HG02970 (cell line): ENCODE results near the gene ADAMTS16.

Source experiments
- ATAC-seq: cut with Tn5 transposase; IDR thresholded peaks from one replicate; pipeline ENCODE4 v1.9.1; 2021; ENCODE audit warnings: mild to moderate bottlenecking, moderate library complexity, moderate number of reproducible peaks; ENCODE audit not compliant: unreplicated experiment, low FRiP score

The ADAMTS16 gene

DNA sequence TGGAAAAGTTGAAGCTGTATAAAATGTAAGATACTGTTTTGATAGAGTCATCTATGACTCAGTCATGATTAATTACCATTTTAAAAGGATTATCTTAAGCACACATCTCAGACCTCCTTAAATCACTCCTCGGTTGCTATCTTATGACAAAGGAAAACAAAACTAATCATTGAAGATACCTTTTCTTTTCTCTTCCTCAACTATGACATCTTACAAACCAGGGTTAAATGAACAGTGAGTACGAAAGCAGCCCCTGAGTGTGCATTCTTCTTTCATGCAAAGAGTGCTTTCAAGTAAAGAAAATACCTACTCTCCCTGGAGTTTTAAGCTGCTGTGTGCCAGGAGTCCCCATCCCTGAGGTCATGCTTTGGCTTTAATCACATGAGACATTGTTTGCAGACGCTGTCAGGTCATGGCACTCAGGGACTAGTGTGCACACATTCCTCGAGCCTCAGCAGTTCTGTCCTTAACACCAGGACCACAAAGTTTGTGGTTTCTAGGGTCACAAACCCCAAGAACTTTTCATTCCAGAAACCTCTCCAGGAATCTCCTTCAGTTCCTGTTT, 195.7 kb downstream of the ADAMTS16 start:
- no peak for ATAC-seq

DNA sequence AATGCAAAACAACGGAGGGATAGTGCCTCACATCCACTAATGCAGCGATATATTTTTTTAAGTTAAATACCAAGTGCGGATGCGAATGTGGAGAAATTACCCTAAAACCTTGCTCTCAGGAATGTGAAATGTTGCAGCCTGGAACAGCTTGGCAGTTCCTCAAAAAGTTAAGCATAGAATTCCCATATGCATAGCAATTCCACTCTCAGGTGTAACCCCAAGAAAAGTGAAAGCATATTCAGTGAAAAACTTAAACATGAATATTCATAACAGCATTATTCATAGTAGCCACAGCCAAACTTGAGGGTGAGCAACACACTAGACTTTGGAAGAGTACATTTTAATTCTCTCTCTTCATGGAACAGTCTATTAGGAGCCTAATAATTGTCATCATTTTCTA, 199.1 kb downstream of the ADAMTS16 start:
- no peak for ATAC-seq

DNA sequence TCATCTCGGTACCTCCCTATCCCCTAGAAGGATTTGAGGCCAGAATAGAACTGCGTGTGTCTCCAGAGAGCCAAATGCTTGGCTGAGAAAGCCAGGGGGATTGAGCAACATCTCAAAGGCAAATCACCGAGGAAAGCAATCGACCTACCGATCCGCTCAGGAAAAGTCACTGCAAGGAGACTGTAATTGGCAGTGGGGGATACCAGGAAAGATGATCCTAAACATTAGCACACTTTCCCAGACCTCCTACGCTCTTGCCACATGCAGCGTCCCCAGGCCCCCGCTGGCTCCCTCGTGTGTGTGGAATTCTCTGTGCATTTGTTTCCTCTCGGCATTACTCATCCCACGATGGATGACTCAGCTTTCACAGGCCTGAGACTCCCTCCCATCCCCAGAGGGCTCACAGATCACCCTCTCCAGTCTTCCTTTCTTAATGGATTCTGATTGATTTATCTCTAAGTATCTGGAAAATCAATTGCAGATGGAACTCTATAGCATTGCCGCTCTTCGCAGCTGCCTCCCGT, 200.1 kb downstream of the ADAMTS16 start:
- ATAC-seq = no peak

DNA sequence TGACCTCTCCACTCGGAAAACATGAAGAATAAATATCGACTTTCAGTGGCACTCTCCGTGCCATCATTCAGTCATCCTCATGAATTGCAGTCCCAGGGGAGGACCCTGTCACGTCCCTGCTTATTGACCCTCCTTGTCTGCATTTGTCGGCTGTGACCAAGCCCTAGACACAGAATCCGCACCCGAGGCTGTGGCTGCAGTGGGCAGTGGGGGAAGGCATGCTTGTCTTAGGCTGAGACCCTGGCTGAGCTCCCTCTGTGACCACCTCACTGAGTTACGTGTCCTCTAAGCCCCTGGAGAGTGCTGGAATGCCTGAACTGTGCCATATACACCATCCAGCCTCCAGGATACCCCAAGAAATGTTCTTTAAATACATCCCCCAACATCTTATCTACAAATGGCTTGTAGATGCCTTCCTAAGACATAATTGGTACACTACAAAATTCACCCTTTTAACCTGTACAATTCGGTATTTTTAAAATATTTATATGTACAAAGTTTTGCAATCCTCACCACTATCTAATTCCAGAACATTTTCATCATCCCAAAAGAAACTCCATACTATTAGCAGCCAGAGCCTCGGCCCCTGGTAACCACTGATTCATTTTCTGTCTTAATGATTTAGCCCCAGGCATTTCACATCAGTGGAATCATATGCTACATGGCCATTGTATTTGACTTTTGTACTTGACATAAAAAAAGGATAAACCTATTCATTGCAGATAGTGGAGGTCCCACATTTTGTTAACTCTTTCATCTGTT, 201.6 kb downstream of the ADAMTS16 start:
- ATAC-seq = no peak

DNA sequence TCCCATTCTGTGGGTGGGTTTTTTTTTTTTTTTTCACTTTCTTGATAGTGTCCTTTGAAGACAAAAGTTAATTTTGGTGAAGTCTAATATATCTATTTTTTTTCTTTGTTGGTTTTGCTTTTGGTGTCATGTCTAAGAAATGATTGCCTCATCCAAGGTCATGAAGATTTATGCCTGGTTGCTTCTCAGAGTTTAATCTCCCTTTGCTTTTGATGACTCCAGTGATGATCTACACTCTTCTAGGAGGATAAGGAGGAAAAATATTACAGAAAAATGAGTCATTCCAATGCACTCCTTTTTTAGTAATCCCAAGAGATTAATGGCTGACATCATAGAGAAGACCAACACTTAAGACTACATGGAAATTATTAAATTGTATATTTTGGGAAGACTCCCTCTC, 202.7 kb downstream of the ADAMTS16 start:
- ATAC-seq = no peak

DNA sequence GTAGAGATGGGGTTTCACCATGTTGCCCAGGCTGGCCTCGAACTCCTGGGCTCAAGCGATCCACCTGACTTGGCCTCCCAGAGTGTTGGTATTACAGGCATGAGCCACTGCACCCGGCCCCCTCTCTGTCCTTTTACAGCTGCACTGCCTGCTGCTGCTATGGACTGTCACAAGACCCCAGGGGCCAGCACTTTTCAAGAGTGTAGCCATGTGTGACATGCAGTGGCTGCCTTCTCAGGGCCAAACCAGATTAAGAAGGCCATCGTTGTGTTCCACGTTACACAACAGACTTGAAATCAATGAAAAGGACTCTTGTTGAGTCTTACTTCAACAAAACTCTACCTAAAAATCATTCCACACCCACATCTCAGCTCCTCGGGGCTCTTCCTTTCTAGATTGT, 203.4 kb downstream of the ADAMTS16 start:
- ATAC-seq = no peak

DNA sequence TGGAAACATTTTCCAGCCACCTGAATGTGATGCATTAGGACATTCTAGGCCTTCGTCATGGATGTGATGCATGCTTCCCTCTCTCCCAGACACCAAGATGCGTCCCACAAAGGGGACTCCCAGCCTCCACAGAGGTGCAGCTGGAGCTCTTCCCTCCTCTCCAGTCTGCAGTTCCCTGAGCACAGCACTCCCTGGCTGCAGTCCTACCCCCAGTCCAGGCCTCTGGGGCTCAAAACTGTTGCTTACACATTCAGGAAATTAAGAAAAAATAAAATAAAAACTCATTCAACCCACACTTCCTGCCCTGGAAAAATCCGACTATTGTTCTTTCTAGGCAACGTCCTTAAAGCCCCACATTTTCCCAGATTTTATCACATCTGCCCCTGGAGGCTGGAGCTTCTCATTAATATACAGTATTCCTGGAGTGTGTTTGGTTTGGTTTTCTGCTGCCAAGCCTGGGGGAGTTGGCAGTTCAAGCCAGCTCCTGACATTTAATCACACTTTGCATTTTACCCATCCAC, 204.0 kb downstream of the ADAMTS16 start:
- ATAC-seq = no peak

DNA sequence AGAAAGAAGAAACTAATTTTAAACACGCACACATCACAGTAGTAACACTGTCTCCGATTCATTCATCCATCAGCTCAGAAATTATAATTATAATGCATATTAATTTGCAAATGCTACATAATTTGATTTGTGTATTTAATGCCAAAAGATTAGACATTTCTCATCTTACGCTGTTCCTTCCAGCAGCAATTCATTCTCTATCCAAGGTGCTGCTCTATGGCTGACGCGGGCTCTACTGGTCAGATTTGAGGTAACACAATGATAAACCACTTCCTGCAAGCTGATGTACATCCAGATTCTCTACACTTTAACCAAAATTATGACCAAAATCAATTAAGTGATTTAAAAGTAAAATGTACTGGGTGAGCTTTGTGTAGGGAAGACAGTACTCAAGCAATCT, 204.5 kb downstream of the ADAMTS16 start:
- ATAC-seq = no peak

DNA sequence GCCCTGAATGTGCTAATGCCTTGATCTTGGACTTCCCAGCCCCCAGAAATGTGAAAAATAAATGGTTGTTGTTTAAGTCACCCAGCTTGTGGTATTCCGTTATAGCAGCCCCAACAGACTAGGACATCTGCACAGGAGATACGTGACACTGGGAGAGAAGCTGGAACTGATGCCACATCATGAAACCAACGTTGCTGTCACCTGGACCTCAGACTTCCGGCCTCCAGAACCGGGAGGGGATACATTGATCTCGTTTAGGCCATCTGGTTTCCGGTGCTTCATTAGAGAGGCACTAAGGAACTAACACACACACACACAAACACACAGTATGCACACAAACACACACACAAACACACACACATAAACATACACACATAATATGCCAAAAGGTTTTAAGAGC, 207.3 kb downstream of the ADAMTS16 start:
- ATAC-seq = no peak

DNA sequence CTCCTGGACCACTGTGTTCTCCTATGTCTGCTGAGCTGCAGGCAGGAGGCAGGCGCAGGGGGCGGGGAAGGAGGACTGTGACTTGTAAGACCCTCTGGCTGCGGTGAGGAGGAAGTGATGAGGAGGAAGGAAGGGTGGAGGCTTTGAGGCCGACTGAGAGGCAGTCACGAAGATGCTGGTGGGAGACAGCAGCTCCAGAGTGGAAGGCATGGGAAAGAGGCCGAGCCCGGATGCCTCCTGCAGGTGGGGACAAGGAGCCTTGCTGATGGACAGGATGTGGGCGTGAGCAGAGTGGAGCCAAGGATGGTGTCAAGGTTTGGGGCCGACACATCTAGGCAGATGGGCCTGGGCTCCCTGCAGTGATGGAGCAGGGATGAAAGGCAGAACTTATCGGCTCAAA, 208.0 kb downstream of the ADAMTS16 start:
- no peak for ATAC-seq

DNA sequence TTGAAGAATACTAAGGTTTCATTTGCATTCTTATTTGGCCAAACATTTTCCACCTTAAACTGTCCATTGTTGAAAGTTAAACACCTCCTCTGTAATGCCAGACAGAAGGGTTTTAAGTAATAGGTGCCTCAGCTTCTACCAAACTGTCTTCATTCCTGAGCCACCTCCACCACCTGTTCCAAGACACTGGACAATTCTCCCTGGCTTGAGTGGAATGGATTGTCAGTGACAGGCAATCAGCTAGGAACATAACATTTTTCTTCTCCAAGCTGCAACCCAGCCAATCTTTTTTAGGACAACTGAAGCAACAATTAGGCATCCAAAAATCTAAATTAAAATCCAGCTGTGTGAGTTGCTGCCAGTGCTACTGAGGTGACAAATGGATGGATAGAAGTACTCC, 208.4 kb downstream of the ADAMTS16 start:
- ATAC-seq = no peak

DNA sequence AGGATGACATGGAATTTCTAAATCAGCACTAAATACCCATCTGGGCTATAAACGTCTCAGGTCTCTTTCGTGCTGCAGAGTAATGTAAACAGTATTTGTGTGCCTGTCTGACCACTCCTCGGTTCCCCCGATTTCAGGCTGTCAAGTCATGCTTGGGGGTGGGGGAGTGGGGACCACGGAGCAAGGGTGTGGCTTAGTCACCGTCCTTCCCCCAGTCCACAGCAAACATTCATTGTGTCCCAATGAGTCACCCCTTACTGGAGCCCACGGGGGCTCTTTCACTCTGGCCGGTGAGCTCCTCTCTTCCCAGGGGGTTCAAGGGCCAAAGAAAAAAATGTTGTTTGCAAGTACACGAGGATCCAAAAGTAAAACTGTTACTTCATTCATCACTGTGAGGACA, 210.0 kb downstream of the ADAMTS16 start:
- ATAC-seq = no peak

DNA sequence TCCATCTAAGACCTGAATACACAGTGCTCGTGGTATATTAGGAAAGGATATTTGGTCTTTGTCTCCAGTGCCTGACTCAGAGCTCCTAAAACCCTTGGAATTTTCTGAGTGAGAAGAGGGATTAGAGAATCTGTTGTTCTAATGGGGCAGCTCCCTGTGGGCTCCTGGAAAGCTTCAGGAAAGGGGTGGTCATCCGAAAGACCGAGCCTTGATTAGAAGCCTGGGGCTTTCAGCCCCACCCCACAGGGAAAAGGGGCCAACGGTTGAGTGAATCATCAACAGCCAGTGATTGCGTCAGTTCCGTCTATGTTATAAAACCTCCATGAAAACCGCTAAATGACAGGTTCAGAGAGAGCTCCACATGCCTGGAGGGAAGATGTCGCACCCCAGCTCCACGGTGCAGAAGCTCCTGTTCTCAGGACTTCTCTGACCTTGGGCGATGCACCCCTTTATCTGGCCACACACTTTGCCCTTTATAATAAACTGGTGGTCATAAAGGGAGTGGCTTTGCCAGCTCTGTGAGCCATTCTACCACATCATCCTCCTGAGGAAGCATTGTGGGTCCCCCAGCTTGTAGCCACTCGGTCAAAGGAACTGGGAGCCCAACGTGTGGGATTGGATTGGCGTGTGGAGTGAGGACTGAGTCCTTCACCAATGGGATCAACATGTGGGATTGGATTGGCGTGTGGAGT, 211.3 kb downstream of the ADAMTS16 start:
- ATAC-seq = no peak

DNA sequence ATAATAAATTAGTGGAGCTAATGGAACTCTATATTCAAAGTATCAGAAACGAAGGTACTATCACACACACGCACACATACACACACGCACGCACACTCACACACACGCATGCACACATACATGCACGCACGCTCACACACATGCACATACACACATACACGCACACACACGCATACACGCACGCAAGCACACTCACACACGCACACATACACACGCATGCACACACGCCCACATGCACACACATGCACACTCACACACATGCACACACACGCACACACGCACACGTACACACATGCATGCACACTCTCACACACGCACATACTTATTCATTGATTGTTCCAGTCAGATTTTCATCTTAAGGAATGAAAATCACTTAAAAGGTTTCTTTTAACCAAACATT, 212.5 kb downstream of the ADAMTS16 start:
- ATAC-seq = no peak

DNA sequence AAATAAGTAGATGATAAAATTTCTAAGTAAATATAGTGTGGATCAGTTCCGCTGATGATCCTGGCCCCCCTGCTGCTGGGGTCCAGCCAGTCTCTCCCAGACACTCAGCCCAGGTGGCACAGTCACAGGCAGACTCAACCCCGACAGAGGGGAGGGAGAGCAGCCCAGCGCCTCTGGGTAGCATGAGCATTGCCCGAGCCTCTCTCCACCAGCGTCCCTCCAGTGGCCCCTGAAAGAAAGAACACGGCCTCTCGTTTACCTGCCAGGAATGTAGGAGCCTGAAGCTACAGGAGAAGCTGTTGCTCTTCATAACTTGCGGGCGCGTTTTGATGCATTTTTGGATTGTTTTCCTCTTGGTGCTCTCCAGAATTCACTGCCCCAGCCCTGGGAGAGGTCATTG, 213.6 kb downstream of the ADAMTS16 start:
- no peak for ATAC-seq

DNA sequence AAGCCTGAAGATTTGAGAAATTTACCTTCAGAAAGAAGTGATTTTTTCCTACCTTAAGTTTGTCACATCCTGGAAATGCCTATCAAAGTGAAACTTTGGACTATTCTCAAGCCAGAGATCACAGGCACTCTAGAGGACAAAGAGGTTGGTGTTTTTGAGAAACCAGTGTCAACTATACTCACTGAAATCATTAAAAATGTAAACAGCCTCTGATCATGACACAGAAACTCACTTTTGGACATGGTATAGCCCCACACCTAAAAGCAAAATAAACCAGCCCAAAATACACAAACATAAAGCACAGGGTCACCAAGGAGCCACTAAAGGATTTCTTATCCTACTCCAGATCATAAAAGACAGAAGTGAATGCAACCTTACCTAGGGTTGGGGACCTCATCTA, 216.6 kb downstream of the ADAMTS16 start:
- no peak for ATAC-seq

DNA sequence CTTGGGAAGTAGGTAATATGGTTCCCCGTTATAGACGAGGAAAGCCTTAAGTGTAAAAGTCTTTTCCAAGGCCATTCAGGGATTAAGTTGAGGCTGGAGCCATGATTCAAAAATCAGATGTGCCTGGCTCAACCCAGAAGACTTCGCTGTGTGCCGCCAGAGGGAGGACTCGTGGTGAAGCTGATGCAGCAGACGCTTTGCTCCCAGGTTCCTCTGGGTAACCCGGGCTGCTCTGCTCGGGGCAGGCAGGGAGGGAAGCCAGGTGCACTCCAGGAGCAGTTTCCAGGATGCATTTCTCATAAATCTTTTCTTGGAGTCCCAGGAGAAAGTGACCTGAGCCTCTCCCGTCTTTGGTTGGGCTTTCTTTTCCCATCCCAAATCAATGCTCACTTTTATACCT, 219.5 kb downstream of the ADAMTS16 start:
- no peak for ATAC-seq

DNA sequence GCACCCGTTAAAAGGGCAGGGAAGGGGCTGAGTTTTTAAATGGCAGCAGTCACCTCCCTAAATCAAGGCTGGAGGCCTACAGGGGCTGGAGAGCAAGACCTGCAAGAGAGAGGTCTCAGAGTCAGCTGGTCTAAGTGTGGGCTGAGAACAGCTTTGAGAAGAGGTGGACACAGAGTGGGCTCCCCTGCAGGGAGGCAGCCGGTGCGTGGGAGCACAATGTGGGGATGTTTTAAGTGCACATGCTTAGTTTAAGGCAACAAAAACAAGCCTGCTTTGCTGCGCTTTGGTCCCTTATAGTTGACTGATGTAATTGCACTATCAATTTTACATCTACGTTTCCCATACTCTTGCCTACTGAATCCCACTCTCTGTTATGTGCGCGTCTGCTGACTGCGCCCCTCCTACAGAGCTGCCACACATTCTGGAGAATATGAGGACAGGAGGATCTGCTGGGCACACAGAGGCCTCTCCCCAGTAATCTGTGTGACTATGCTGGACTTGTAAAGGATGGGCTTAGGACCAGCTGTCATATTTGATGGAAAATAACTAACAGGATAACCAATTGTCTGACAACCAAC, 220.3 kb downstream of the ADAMTS16 start:
- ATAC-seq = no peak

DNA sequence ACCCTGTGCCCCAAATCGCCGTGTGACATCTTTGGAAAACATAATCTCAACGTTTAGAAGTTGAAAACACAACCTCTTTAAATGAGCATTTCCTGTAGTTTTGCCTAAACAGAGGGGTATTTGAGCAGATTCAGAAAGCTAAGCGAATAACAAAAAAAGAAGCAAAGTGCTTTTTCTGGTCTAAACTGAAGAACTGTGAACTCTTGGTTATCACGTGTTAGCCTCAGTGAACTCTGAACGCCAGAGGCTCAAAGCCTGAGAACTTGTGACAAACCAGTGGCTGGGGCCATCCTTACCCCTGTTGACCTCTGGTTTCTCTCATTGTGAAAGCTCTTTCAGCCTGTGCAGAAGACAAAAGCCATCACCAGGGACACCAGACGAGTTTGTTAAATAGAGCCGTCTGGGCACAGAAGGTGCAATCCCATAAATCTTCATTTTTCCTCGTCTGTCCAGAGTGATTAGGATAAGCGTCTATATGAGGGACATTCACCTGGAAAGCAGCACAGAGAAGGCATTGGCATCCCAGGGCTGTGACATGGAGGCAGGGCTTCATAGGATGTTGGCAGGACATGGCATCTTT, 220.9 kb downstream of the ADAMTS16 start:
- ATAC-seq = no peak

DNA sequence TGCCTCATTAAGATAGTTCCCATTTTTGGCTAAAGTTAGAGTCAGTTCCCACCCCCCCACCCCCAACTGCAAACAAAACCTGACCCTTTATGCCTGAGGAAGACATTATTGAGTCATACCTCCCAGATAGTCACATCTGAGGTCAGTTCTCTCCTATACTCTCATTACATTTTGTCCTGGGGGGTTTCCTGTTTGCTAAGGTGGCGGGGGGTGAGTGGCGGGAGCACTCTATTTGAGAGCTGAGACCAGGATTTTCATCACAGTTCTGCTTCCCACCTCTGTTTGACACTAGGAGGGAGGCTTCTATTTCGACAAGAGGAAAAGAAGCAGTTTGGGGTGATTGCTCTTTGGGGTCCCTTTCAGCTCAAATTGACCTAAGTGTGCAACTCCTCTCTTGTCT, 222.9 kb downstream of the ADAMTS16 start:
- ATAC-seq = no peak

DNA sequence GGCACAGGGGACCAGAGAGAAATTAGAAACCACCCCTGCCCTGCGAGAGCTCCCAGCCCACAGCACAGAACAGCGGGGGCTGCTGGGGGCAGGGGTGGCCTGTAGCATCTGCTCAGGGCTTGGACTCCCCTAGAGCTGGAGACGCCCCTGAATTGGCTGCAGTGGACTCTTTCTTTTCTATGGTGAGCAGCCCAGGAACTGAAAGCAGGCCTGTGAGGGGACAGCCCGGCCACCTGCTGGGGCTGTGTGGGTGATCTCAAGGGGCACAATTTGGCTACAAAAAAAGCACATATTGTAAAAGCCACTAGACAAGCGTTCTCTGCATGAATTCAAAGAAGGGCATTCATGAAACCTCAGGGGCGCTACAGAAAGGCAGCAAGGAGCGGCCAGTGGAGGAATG, 224.8 kb downstream of the ADAMTS16 start:
- ATAC-seq = no peak
